Neutrophil (primary cell): Measurements from ENCODE around the gene GIPC1.

Experiments used
- H3K27ac ChIP-seq: fragments of 200-600 bp; sonication (generic); 2 replicates; pipeline ENCODE4 v1.5.1; 2016; ENCODE audit warnings: mild to moderate bottlenecking, moderate library complexity
- H3K27me3 ChIP-seq: fragments of 200-600 bp; sonication (generic); 2 replicates; pipeline ENCODE4 v1.6.0; 2016; ENCODE audit warnings: mild to moderate bottlenecking
- H3K36me3 ChIP-seq: fragments of 200-600 bp; sonication (generic); 2 replicates; pipeline ENCODE4 v1.5.1; 2017
- H3K4me1 ChIP-seq, 2 experiments: fragments of 200-600 bp in 1 of 2; sonication (generic) in 1 of 2; 1 replicate in 1 of 2; 2 replicates in 1 of 2; pipeline versions ENCODE4 v1.5.1 to v1.6.1; 2013 to 2016; ENCODE audit warnings: low read depth in 1 of 2, low read length in 1 of 2, mild to moderate bottlenecking in 1 of 2, moderate library complexity in 1 of 2; ENCODE audit not compliant: control insufficient read depth in 1 of 2, insufficient read depth in 1 of 2
- H3K4me3 ChIP-seq, 2 experiments: fragments of 200-600 bp in 1 of 2; sonication (generic) in 1 of 2; 1 replicate in 1 of 2; 2 replicates in 1 of 2; pipeline ENCODE4 v1.5.1; 2013 to 2016; ENCODE audit warnings: low read depth in 1 of 2, low read length in 1 of 2, mild to moderate bottlenecking in 1 of 2, moderate library complexity in 1 of 2
- H3K9me3 ChIP-seq: fragments of 200-600 bp; sonication (generic); 2 replicates; pipeline ENCODE4 v1.5.1; 2016
- CTCF ChIP-seq: fragments of 200-600 bp; sonication (generic); IDR thresholded peaks from 2 replicates; pipeline ENCODE4 v1.5.1; 2016; ENCODE audit warnings: antibody characterized with exemption

The GIPC1 gene

GRCh38 chr19:14502334-14503092 is 6.6 kb upstream of the GIPC1 start:
- Histone ChIP-seq H3K9me3 (no peaks in the 10 kb centered on the region), H3K27ac (peak overlapping the region; percentile 38), H3K4me1 (peaks cover 28 to 42% of the 10 kb centered on the region in 2 experiments), H3K4me3 (no peak overlapping the region), H3K36me3 (no peaks in the 10 kb centered on the region), H3K27me3 (peaks cover 2% of the 10 kb centered on the region)
- no peak for TF ChIP-seq CTCF

- Histone ChIP-seq H3K4me3 (no peak overlapping the region), H3K36me3 (no peaks in the 10 kb centered on the region), H3K9me3 (no peaks in the 10 kb centered on the region), H3K27ac (no peak overlapping the region), H3K27me3 (peaks cover 32% of the 10 kb centered on the region), H3K4me1 (peaks cover 16 to 17% of the 10 kb centered on the region in 2 experiments)
- TF ChIP-seq CTCF: no peak
Measured at GRCh38 chr19:14497228-14497921, 1.4 kb upstream of the GIPC1 start.

- no peak for TF ChIP-seq CTCF
- H3K4me1 ChIP-seq: peaks cover 16 to 17% of the 10 kb centered on the region in 2 experiments
- no peaks in the 10 kb centered on the region for H3K9me3 ChIP-seq
- no peak overlapping the region for H3K27ac ChIP-seq
- peak overlapping the region; percentile 75 to 84 for H3K4me3 ChIP-seq
- peaks cover 32% of the 10 kb centered on the region for H3K27me3 ChIP-seq
- no peaks in the 10 kb centered on the region for H3K36me3 ChIP-seq
Measured at GRCh38 chr19:14496834-14497227, 904 bp upstream of the GIPC1 start.

- peaks cover 16 to 17% of the 10 kb centered on the region in 2 experiments for H3K4me1 ChIP-seq
- H3K27me3 ChIP-seq: peaks cover 32% of the 10 kb centered on the region
- TF ChIP-seq CTCF: no peak
- no peaks in the 10 kb centered on the region for H3K9me3 ChIP-seq
- H3K27ac ChIP-seq: no peak overlapping the region
- H3K4me3 ChIP-seq: peak overlapping the region; percentile 20 to 84
- no peaks in the 10 kb centered on the region for H3K36me3 ChIP-seq
Measured at GRCh38 chr19:14495672-14496028, 277 bp downstream of the GIPC1 start.

- no peak overlapping the region for H3K27ac ChIP-seq
- no peaks in the 10 kb centered on the region for H3K9me3 ChIP-seq
- H3K36me3 ChIP-seq: no peaks in the 10 kb centered on the region
- TF ChIP-seq CTCF: no peak
- H3K4me1 ChIP-seq: peaks cover 16 to 17% of the 10 kb centered on the region in 2 experiments
- H3K27me3 ChIP-seq: peaks cover 32% of the 10 kb centered on the region
- peak overlapping the region; percentile 20 to 84 for H3K4me3 ChIP-seq
Measured at GRCh38 chr19:14494910-14495671, 836 bp downstream of the GIPC1 start.
